Neural cell (in vitro differentiated cells): ENCODE data around the gene F3.

Experiments used
- EP300 ChIP-seq: fragments of 450-650 bp; conservative IDR thresholded peaks from 2 replicates; pipeline ENCODE4 v1.6.1; 2014; ENCODE audit warnings: antibody characterized with exemption, mild to moderate bottlenecking, moderate library complexity; ENCODE audit not compliant: poor library complexity, severe bottlenecking
- POLR2AphosphoS5 ChIP-seq: IDR thresholded peaks from 2 replicates; pipeline ENCODE4 v1.6.1; 2012
- TF ChIP-seq, protein P1 (sequence below): fragments of 450-650 bp; IDR thresholded peaks from 2 replicates; pipeline ENCODE4 v1.5.1; 2014; ENCODE audit warnings: antibody characterized with exemption, mild to moderate bottlenecking, moderate library complexity; ENCODE audit not compliant: poor library complexity, severe bottlenecking

DNA sequence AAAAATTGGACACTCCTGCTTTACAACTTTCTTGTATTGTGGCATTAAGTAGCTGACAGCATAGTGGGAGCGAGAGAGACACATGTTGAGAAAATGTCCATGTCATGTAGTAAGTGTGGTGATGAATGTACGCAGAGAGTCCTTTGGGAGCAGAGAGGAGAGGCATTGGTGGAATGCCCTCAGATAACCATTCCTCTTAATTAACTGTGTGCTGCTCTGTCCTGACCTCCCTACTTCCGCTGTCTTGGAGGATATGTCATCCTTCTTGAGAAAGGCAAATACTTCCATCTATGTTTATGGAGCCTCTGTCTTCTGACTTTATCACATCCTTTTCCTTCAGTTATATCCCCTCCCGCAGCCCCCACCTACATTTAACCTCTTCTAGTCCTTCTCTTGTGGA lies 38.4 kb downstream of the F3 start:
- TF ChIP-seq EP300 (no peak), POLR2AphosphoS5 (no peak)
- TF ChIP-seq, protein P1, sequence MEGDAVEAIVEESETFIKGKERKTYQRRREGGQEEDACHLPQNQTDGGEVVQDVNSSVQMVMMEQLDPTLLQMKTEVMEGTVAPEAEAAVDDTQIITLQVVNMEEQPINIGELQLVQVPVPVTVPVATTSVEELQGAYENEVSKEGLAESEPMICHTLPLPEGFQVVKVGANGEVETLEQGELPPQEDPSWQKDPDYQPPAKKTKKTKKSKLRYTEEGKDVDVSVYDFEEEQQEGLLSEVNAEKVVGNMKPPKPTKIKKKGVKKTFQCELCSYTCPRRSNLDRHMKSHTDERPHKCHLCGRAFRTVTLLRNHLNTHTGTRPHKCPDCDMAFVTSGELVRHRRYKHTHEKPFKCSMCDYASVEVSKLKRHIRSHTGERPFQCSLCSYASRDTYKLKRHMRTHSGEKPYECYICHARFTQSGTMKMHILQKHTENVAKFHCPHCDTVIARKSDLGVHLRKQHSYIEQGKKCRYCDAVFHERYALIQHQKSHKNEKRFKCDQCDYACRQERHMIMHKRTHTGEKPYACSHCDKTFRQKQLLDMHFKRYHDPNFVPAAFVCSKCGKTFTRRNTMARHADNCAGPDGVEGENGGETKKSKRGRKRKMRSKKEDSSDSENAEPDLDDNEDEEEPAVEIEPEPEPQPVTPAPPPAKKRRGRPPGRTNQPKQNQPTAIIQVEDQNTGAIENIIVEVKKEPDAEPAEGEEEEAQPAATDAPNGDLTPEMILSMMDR: no peak
